GM12801 (cell line): ENCODE measurements around the gene ADGRG3.

ENCODE experiments used
- CTCF ChIP-seq: IDR thresholded peaks from one replicate; pipeline ENCODE4 v1.5.1; 2011; ENCODE audit warnings: control low read depth; ENCODE audit not compliant: insufficient read length; ENCODE audit errors: extremely low read depth

Gene ADGRG3

GRCh38 chr16:57728336-57729181 lies 60.5 kb downstream of the ADGRG3 start:
- TF ChIP-seq CTCF: no peak

- no peak for TF ChIP-seq CTCF
Measured at GRCh38 chr16:57729182-57729484, 61.0 kb downstream of the ADGRG3 start.

GRCh38 chr16:57730771-57731730 lies 62.9 kb downstream of the ADGRG3 start:
- TF ChIP-seq CTCF: no peak

GRCh38 chr16:57732037-57732436 lies 63.9 kb downstream of the ADGRG3 start:
- no peak for TF ChIP-seq CTCF

GRCh38 chr16:57732714-57733113 lies 64.6 kb downstream of the ADGRG3 start:
- TF ChIP-seq CTCF: no peak

- no peak for TF ChIP-seq CTCF
Measured at GRCh38 chr16:57734308-57734924, 66.3 kb downstream of the ADGRG3 start.
